ENCODE measurements around the gene SUGCT. TPM values are rescaled to one million over a fixed set of nuclear protein-coding genes. Genes with fewer than 3 reads are reported as not detected.
A peak's percentile ranks its signal among the peaks of the same experiment; 100 is the strongest.

The SUGCT gene
- total and polyA plus RNA-seq, 8 donors: 0.73 to 1.9 (median 1.2) TPM

DNA sequence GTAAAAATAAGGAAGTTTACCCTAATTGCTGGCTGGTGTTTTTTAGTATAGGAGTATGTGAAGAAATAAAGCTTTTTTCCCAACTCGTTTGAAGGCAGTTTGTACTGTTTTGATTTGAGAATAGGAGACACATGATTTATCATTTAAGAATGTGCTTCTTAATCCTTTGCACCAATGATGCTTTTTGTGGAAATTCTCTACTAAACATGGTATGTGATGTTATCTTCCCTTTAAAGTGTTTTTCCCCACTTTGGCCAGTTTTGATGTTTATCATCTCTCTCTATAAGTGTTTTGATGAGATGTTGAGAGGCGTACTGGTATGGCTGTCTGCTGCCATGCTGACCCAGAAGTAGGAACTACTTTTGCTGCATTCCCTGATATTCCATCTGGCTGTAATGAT is 85.1 kb downstream of the SUGCT start:
- TF ChIP-seq, protein P1, sequence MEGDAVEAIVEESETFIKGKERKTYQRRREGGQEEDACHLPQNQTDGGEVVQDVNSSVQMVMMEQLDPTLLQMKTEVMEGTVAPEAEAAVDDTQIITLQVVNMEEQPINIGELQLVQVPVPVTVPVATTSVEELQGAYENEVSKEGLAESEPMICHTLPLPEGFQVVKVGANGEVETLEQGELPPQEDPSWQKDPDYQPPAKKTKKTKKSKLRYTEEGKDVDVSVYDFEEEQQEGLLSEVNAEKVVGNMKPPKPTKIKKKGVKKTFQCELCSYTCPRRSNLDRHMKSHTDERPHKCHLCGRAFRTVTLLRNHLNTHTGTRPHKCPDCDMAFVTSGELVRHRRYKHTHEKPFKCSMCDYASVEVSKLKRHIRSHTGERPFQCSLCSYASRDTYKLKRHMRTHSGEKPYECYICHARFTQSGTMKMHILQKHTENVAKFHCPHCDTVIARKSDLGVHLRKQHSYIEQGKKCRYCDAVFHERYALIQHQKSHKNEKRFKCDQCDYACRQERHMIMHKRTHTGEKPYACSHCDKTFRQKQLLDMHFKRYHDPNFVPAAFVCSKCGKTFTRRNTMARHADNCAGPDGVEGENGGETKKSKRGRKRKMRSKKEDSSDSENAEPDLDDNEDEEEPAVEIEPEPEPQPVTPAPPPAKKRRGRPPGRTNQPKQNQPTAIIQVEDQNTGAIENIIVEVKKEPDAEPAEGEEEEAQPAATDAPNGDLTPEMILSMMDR (IDR thresholded peaks at IDR 0.05): no peak
- Histone ChIP-seq H3K9me3 (no peaks in the 10 kb centered on the region), H3K27ac (peak overlapping the region in 1 of 4 donors; percentile 21), H3K4me1 (peaks cover 0 to 4% (median 0%) of the 10 kb centered on the region in 3 donors), H3K27me3 (no peaks in the 10 kb centered on the region), H3K36me3 (no peaks in the 10 kb centered on the region), H3K4me3 (no peak overlapping the region)
- no peak for ATAC-seq
- 74 to 87% methylated on average over 2 of the region's 2 CpGs for WGBS, 2 donors
- FAIRE-seq: no peak
- intact Hi-C loops (cut with DNase I): no loop called here
- DNase-seq: no peak

DNA sequence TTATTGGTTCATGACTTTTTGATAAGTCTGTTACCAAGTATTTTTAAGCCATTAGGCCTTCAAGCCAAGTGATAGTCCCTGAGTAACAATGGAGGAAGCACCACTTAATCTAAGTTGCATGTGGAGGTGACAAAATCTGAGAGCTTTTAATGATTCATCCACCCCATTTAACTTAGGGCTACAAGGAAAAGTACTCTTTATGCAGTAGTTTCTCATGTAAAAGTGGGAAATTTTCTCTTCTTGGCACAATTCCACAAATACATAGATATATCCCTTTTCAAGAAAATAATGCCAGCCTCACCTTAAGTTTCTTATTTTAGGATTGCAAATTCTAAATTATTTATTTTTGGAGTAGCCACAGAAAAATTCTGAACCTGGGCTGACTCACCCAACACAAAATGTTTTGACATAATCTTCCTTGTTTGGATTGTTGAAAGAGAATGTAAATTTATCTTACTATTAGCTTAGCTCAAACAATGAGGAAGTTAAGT is 85.7 kb downstream of the SUGCT start:
- FAIRE-seq: no peak
- DNase-seq: no peak
- intact Hi-C loops (cut with DNase I): no loop called here

DNA sequence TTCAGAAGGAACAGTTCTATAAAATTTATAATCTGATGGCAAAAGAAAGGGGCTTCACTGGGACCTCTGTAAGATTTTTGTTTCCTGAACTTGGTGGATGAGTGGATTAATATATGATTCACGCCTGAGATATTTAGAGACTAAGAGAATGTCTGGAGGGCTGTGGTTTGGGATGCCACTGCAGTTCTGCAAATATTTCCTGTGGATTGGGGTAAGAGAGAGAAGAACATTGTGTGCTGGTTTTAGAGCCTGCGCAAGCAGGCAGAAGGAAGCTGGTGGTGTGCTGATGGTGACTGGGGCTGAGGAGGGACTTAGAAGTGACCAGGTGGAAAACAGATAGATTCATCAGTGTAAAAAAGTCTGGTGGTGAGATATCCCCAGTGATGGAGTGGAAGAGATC is 87.0 kb downstream of the SUGCT start:
- 90 to 100% methylated on average over 2 of the region's 2 CpGs for WGBS, 2 donors
- TF ChIP-seq, protein P1 (IDR thresholded peaks at IDR 0.05): no peak
- FAIRE-seq (no peak), ATAC-seq (peak in 1 of 4 donors; percentile 65), DNase-seq (no peak)
- Histone ChIP-seq H3K27ac (no peak overlapping the region), H3K9me3 (no peaks in the 10 kb centered on the region), H3K36me3 (no peaks in the 10 kb centered on the region), H3K27me3 (no peaks in the 10 kb centered on the region), H3K4me3 (no peak overlapping the region), H3K4me1 (peaks cover 0 to 4% (median 0%) of the 10 kb centered on the region in 3 donors)
- intact Hi-C loops (cut with DNase I): no loop called here

More for the DNA sequence above, 85.7 kb downstream of the SUGCT start:
- Histone ChIP-seq H3K9me3 (no peaks in the 10 kb centered on the region), H3K27me3 (no peaks in the 10 kb centered on the region), H3K4me3 (no peak overlapping the region), H3K27ac (peak overlapping the region in 1 of 4 donors; percentile 21), H3K36me3 (no peaks in the 10 kb centered on the region), H3K4me1 (peaks cover 0 to 4% (median 0%) of the 10 kb centered on the region in 3 donors)
- no peak for ATAC-seq
- TF ChIP-seq, protein P1 (IDR thresholded peaks at IDR 0.05): no peak

DNA sequence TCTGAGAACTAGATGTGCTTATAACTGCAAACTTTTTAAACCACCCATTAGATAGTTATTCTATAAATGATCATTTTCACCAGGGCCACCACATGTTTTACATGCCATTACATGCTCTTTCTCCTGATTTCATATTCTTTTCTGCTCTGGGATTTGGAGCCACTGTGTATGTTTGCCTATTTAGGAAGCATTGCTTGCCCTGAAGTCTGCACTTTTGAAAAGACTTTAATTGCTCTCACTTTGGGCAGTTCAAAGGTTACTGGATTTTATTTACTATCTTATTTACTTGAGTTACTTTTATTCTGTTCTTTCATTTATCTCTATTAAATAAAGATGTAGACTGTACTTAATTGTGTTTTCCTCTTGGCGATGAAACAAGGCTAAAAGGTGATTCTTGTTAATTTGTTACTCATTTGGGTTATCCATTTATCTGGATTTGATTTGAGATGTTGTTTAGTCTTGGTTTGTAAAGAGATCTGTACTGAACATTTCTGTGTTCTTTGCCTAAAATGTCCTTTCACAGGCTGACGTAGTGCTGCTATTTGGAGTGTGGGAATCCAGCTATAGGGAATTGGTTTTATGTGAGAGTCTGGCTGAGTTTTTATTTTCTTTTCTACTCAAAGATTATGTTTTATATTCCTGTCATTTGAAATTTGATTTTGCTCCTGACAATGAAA is 88.8 kb downstream of the SUGCT start:
- no peaks in the 10 kb centered on the region for H3K27me3 ChIP-seq
- peaks cover 0 to 4% (median 0%) of the 10 kb centered on the region in 3 donors for H3K4me1 ChIP-seq
- intact Hi-C loops (cut with DNase I): no loop called here
- DNase-seq (no peak), FAIRE-seq (no peak), ATAC-seq (peak in 2 of 4 donors; percentile 56 to 68)
- peak overlapping the region in 1 of 4 donors; percentile 23 for H3K27ac ChIP-seq
- 51 to 58% methylated on average over 2 of the region's 2 CpGs for WGBS, 2 donors
- TF ChIP-seq, protein P1 (IDR thresholded peaks at IDR 0.05): no peak
- H3K36me3 ChIP-seq: no peaks in the 10 kb centered on the region
- no peaks in the 10 kb centered on the region for H3K9me3 ChIP-seq
- H3K4me3 ChIP-seq: no peak overlapping the region

DNA sequence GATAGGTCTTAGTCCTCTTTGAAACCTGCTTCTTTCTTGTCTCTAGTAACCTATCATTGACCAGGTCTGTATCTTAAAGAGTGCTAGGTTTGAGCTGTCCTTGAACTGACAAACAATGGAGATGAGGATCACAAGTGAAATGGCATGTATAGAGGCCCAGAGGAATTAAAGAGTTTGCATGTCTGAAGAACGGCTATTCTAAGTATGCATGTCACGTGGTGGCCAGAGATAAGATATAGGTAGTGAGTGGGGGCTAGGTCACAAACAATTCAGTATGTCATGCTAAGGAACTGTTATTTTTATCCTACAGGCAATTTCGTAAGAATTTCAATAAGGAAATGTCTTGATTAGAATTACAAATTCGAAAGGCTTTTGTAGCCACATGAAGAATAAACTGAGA is 95.3 kb downstream of the SUGCT start:
- Histone ChIP-seq H3K9me3 (no peaks in the 10 kb centered on the region), H3K36me3 (no peaks in the 10 kb centered on the region), H3K4me1 (peaks cover 0 to 8% (median 4%) of the 10 kb centered on the region in 3 donors), H3K27ac (no peak overlapping the region), H3K27me3 (no peaks in the 10 kb centered on the region), H3K4me3 (no peak overlapping the region)
- TF ChIP-seq, protein P1 (IDR thresholded peaks at IDR 0.05): no peak
- intact Hi-C loops (cut with DNase I): no loop called here
- ATAC-seq (no peak), FAIRE-seq (no peak), DNase-seq (no peak)
- WGBS, 2 donors: 53 to 62% methylated on average over 4 of the region's 4 CpGs
